COLO668 (cell line): Measurements from ENCODE around the gene ZNF316.
"Not testable (repeated sequence)": the region's sequence is repeated elsewhere in the genome, so short reads cannot be mapped to it uniquely, and the experiment has no call there.

Source experiments
- DNase-seq: peaks from one replicate; lab custom pipeline; 2025; ENCODE audit not compliant: unreplicated experiment; lab: John Stamatoyannopoulos, UW

Gene ZNF316

DNA sequence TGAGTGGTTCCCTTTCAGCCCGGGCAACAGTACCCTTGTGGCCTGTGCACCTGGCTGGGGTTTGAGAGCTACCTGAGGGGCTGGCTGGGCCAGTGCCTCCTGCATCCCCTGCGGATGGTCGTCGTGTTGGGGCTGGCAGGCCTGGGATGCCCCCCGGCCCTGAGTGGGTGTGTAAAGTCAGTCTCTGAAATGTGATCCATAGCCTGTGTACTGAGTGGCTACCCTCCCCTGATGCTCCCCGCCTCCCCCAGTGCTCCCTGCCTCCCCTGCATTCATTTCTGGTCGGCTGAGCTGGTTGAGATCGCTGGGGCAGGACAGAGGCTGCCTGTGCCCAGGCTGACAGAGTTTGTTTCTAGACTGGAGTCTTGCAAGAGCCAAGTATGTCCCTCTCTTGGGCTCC is 9.3 kb downstream of the ZNF316 start:
- no peak for DNase-seq

GRCh38 chr7:6647080-6647479 is 10.0 kb downstream of the ZNF316 start:
- no peak for DNase-seq

GRCh38 chr7:6647541-6647940 is 10.4 kb downstream of the ZNF316 start:
- DNase-seq: no peak

DNA sequence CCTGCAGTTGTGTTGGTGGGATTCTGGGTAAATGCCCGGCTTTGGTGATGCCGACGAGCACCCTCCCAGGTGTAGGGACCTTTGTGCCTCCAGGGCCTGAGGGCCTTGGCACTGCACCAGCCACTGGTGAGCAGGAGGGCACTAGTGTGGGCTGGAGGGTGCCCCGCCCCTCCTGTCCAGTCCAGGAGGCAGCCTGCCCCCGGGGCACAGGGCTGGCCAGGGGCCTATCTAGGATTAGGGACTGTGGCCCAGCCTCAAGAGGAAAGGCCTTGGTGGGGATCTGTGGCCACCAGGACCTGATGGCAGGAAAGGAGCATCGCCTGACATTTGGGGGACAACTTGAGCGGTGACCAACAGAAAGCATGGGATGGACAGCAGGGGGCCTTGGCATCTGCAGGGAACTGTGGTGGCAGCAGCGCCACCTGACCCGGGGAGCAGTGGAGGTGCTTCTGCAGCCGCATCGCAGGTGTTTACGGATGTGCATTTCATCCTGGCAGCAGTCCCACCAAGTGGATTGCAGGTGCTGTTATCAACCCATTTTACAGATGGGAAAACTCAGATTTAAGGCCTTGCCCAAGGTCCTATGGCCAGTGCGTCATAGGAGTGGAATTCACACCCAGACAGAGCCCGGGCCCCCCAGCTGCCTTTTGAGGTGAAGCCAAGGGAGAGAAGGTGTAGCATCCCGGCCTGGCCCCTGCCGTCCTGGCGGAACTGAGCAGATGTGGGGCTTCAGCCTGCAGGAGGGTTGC is 11.1 kb downstream of the ZNF316 start:
- no peak for DNase-seq

- no peak for DNase-seq
Observed at GRCh38 chr7:6648815-6649104, 11.6 kb downstream of the ZNF316 start.

- DNase-seq: no peak
Observed at GRCh38 chr7:6649241-6649961, 12.3 kb downstream of the ZNF316 start.

DNA sequence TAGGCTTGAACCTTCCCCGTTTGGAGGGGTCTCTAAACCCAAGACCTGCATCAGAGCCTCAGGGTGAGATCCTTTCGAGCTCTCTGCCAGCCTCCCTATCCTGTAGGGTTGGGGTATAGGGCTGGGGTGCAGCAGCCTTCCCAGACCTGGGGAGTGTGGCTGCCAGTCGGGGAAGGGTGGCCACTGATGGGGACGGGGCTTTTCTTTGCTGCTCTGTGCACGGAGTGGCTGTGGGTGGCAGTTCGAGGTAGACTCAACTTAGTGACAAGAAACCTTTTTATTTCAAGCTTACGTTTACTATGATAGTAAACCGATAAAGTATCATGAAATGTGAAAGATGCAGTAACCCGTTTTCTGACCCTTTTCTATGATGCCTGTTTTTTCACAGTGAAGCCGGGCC is 13.0 kb downstream of the ZNF316 start:
- DNase-seq: no peak

DNA sequence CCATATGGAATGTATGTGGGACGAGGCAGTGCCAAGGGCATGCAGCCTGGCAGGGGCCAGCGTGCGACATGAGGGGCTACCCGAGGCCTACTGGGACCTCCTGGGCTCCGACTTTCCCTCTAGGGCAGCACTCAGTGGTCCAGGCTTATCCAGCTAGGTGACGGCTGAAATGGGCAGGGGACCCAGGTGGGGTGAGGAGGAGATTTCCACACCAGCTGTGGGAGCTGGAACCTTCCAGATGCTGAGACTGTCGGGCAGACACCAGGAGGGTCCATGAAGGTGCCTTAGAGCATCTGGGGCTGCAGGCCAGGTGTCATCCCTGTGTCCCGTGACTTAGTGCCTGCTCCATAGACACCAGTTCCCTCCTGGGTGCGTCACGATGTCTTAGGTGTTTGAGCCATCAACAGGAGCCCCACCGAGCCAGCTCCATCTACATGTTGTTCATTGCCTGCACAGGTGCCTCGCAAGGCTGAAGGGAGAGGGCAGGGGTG is 13.4 kb downstream of the ZNF316 start:
- no peak for DNase-seq

DNA sequence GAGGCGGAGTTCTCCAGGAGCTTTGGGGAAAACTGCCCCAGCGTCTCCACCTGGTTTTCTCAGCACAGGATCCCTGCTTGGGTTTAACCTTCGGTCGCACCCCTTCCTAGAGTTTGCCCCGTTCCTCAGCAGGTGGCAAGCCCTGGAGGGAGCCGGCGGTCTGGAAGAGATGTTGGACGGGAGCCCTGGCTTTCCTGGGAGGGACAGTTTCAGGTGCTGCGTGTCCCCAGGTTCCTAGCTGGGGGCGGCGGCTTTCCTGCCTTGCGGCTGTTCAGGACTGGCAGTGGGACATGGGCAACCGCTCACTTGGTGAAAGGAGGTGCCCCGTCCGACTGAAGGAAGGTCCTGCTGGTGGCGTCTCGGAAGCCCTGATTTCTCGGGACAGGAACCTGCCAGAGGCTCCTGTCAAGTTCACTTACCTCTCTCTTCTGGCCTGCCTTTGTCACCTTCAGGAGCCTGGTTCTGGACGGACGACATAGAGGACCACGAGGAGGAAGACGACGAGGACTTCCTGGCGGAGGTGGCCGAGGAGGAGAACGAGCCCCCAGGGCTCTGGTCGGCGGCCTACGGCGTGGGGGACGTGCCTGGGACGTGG is 14.8 kb downstream of the ZNF316 start:
- DNase-seq: no peak

GRCh38 chr7:6652446-6653011 is 15.4 kb downstream of the ZNF316 start:
- DNase-seq: no peak

DNA sequence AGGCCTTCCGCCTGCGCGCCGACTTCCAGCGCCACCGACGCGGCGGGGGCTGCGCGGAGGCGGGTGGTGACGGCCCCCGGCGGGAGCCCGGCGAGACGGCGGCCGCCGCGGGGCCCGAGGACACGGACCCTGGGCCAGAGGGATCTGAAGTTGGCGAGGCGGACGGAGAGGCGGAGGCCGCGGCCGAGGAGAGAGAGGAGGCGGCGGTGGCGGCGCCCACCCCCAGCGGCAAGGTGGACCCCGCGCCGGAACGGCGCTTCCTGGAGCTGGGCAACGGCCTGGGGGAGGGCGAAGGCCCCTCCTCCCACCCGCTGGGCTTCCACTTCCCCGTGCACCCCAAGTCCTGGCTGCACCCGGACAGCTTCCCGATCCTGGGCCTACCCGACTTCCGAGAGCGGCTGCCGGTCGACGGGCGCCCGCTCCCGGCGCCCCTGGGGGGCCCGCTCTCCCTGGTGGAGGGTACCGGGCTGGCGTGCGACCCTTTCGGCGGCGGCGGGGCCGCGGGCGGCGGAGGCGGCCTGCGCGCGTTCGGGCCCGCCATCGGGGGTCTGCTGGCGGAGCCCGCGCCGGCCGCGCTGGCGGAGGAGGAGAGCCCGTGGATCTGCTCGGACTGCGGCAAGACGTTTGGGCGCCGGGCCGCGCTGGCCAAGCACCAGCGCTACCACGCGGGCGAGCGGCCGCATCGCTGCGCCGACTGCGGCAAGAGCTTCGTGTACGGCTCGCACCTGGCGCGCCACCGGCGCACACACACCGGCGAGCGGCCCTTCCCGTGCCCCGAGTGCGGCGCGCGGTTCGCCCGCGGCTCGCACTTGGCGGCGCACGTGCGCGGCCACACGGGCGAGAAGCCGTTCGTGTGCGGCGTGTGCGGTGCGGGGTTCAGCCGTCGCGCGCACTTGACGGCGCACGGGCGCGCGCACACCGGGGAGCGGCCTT is 16.2 kb downstream of the ZNF316 start:
- no peak for DNase-seq

GRCh38 chr7:6654113-6654841 is 17.2 kb downstream of the ZNF316 start:
- DNase-seq: no peak

DNA sequence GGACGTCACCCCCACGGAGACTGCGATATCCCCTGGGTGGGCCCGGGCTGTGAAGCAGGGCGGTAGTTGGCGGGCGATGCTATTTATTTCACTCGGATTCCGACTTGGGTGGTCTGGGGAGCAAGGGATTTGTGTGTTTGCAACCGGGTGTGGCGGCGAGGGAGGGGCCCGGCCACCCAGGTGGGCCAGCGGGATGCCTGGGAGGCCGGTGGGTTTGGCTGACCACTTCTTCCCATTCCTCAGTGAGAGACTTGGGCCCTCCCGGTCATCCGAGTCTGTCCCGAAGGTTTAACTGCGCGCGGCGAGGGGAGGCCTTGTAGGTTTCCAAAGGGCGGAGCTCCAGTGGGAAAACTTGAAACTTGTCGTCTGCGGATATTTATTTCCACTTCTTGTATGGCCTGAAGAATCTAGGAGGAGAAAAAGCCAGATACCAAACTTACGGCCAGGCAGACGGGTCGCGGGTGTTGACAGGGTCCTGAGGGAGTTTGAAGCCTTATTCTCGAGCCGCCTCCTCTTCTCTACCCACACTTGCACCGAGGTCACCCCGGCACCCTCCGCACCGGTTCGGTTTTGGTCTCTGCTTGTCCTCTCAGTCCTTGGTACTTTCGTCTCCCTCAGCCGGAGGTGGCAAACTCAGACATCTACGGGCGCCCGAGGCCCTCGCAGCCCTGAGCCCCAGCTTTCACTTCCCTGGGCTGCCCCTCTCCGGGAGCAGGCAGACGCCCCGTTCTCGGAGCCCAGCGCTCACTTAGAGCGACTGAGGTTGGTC is 17.9 kb downstream of the ZNF316 start:
- no peak for DNase-seq

DNA sequence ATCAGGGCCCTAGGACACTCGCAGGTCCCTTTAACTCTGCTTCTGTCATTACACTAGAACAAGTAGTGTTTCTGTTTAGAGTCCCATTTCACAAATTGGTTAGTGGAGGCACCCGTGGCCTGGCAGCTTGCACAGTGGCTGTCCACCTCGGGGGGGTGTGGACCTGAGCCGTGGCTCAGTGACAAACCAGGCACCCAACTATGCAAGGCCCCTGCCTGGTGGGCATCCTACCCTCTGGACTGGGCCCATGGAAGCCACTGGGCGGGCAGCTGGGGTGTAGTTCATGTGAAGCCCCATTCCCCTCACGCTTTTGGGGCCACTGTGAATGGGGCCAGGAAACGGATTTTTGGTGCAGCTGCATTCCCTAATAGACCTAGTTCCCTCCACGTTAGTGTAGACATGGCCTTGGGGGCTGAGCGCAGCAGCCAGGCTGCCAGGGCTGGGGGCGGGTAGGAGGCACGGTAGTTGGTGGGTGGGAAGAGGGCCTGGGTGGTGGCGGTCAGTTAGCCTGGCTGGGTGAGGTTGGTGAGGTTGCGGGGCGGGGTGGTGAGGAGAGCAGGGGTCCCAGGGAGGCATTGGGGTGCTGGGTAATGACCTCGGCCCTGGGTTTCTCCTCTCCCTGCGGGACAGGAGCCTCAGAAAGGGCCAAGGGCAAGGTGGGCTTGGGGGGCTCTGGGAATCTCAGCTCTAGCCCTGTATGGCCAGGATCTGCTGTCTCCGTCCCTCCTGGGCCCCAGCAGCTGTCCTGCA is 18.7 kb downstream of the ZNF316 start:
- no peak for DNase-seq

- no peak for DNase-seq
Observed at GRCh38 chr7:6656413-6656812, 19.3 kb downstream of the ZNF316 start.

DNA sequence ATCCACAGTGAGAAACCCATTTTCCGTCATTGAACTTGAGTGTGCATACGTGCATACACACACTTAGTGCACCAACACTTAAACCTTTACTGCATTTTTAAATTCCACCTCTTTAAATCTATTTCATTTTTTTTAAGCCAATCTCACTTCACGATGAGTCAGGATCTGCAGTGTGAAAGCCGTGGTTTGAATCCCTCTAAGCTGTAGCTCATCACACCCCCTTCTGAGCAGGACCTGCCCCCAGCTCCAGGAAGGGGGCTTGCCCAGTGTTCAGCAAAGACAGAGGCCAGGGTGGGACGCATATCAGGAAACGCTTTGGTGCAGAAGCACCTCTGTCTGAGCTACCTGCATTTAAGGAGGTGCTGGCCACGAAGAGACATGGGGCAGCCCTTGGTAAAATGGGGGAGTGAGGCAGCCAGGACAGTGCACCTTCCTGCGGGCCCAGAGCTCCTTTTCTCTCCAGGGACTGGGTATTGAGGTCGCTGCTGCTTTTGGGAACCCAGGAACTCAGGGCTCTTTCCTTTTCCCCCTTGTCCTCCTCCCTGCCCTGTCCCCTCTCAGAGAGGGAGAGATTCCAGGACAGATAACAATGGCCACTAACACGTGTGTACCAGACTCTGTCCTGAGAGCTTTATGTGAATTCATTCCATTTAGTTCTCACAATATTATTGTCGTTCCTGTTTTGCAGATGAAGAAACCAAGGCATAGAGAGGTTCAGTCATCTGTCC is 21.7 kb downstream of the ZNF316 start:
- DNase-seq: no peak

DNA sequence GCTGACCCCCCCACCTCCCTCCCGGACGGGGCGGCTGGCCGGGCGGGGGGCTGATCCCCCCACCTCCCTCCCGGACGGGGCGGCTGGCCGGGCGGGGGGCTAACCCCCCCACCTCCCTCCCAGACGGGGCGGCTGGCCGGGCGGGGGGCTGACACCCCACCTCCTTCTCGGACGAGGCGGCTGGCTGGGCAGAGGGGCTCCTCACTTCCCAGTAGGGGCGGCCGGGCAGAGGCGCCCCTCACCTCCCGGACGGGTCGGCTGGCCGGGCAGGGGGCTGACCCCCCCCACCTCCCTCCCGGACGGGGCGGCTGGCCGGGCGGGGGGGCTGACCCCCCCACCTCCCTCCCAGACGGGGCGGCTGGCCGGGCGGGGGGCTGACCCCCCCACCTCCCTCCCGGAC is 33.7 kb downstream of the ZNF316 start:
- DNase-seq: not testable (repeated sequence)

- no peak for DNase-seq
Observed at GRCh38 chr7:6675807-6676405, 38.8 kb downstream of the ZNF316 start.
